IPS-15b (cell line): ENCODE results near the gene ITGA4.

ENCODE experiments used
- H3K27me3 ChIP-seq: one replicate; pipeline ENCODE4 v1.6.1; 2013; ENCODE audit warnings: low read length; ENCODE audit not compliant: control insufficient read depth, insufficient read depth
- H3K36me3 ChIP-seq: one replicate; pipeline ENCODE4 v1.6.1; 2013; ENCODE audit warnings: low read length; ENCODE audit not compliant: control insufficient read depth, insufficient read depth
- H3K4me1 ChIP-seq: one replicate; pipeline ENCODE4 v1.6.1; 2013; ENCODE audit warnings: mild to moderate bottlenecking, low read length; ENCODE audit not compliant: control insufficient read depth, insufficient read depth
- H3K4me3 ChIP-seq: one replicate; pipeline ENCODE4 v1.5.1; 2013; ENCODE audit warnings: low read depth, low read length
- H3K9ac ChIP-seq: one replicate; pipeline ENCODE4 v1.6.1; 2013; ENCODE audit warnings: low read depth, mild to moderate bottlenecking, low read length
- H3K9me3 ChIP-seq: one replicate; pipeline ENCODE4 v1.6.1; 2013; ENCODE audit warnings: mild to moderate bottlenecking, low read length; ENCODE audit not compliant: control insufficient read depth, insufficient read depth

Gene ITGA4

DNA sequence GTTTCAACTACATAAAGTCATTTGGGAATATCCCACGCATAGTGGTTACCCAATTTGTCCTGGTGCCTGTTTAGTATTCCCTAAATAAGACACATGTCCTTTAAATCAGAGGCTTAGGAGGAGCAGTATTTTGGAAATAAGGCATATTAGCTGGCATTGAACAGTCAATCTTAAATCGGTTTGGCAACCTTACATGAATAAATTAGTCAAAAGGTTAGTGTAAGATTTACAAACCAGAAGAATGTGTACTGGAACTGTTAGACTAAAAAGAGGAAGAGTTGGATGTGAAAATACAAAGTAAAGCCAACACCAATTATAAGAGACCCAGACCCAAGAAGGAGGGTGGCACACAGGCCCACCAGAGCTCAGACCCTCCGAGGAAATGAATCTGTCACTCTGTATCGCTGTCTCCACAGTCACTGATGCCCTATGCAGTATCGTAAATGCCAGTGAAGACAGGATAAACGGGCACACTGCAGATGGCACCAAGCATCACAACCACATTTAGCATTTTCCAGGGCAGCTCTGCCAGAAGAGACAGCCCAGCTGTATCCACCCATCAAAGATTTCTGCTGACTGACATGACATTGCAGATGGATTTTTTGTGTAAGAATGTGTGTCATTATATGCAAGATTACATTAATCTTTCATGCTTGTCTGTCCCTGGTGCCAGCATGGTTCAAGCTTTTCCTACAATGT, 109.3 kb downstream of the ITGA4 start:
- Histone ChIP-seq H3K4me1 (no peaks in the 10 kb centered on the region), H3K4me3 (no peak overlapping the region), H3K9ac (no peak overlapping the region), H3K27me3 (no peaks in the 10 kb centered on the region), H3K9me3 (no peaks in the 10 kb centered on the region), H3K36me3 (no peaks in the 10 kb centered on the region)

DNA sequence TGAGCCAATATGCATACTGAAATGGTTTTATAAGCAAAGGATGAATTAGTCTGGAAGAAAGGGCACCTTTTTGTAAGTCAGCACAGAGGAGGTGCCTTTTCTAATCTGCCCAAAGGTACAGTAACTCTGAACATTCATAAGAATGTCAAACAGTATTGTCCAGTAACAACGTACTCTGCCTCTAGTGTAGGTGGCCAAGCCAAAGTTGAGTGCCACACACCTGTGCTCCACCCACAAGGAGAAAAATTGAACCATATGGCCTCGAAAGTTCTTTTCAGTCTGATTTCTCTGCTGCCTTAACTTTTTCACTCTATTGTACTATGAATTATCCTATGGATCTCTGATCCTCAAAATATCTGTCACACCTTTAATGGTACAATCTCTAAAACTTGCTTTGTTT, 112.9 kb downstream of the ITGA4 start:
- no peaks in the 10 kb centered on the region for H3K9me3 ChIP-seq
- no peak overlapping the region for H3K4me3 ChIP-seq
- H3K9ac ChIP-seq: no peak overlapping the region
- H3K27me3 ChIP-seq: no peaks in the 10 kb centered on the region
- H3K36me3 ChIP-seq: no peaks in the 10 kb centered on the region
- H3K4me1 ChIP-seq: no peaks in the 10 kb centered on the region

DNA sequence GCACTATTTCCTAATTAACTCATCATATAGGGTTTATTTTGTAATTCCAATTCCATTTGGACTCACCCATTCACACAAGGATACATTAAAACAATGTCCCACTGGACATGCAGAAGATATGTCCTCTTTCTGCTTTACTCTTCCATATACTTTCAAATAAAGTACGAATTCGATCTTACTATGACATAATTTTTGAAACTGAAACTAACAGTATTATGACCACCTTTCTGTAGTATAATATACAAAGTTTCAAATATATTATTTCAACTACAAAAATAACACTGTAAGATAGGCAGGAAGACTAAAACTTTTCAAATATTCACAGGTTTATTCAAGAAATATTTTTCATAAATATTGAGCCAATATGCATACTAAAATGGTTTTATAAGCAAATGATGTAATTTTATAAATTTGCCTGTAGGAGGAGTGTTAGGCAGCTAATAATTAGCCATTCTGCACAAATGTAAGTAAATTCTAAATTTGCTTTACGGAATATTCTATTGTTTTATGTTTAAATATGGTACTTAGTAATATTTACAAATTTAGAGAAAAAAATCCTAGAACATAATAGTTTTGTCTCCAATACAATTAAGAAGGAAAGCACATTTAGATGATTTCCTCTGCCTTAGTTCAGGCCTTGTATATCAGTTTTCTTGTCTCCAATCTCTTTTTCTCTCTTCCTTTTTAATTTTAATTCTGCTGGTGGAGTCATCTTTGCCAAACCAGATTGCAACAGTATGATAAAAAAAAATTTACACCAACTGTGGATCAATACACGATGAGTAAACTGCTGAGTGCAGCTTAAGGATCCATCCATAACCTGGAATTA, 113.9 kb downstream of the ITGA4 start:
- no peak overlapping the region for H3K9ac ChIP-seq
- H3K4me1 ChIP-seq: no peaks in the 10 kb centered on the region
- no peaks in the 10 kb centered on the region for H3K9me3 ChIP-seq
- no peaks in the 10 kb centered on the region for H3K36me3 ChIP-seq
- H3K4me3 ChIP-seq: no peak overlapping the region
- no peaks in the 10 kb centered on the region for H3K27me3 ChIP-seq

DNA sequence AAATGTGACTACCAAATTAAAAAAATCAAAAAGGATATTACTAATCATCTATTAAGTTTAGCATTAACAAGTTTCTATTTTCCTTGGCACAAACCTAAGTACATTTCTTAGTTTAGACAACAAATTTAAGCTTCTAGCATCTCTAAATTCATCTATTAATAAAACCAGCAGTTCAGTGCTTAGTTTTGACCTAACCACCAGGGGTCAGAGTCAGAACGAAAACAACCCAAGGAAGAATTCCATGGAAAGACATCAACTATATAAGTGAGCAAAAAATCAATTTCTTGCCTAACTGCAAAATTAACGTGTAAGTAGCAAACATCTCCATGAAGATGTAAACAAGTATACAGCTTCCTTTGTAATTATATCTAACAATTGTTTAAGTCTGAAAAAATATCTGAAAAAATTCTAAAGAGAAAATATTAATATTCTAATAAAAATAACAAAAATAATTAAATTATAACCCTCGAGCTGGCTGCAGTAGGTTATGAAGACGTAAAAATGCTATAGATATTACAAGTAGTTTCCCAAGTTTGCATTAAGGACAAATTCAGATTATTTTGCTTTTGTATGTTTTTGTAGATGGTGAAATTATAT, 116.1 kb downstream of the ITGA4 start:
- Histone ChIP-seq H3K4me1 (no peaks in the 10 kb centered on the region), H3K9ac (no peak overlapping the region), H3K9me3 (no peaks in the 10 kb centered on the region), H3K27me3 (no peaks in the 10 kb centered on the region), H3K4me3 (no peak overlapping the region), H3K36me3 (no peaks in the 10 kb centered on the region)

DNA sequence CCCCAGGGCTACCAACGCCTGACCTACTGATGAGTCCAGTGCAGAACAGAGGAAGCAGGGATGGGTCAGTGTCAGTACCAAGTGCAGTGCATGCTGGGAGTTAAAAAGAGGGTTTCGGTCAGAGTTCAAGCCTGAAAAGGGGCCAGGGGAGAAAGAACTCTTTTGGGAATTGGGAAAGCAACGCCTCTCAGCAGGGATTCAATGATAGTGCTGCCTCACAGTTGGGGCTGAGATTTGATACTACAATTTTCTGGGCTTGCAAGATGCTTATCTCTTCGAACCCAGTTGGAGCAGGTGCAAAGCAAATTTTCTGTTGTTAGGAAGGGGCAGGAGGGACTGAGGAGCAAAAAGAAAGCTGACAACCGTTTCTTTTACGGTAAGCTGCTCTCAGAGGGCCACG, 117.1 kb downstream of the ITGA4 start:
- no peaks in the 10 kb centered on the region for H3K9me3 ChIP-seq
- no peaks in the 10 kb centered on the region for H3K36me3 ChIP-seq
- no peaks in the 10 kb centered on the region for H3K4me1 ChIP-seq
- no peak overlapping the region for H3K9ac ChIP-seq
- H3K27me3 ChIP-seq: no peaks in the 10 kb centered on the region
- no peak overlapping the region for H3K4me3 ChIP-seq

DNA sequence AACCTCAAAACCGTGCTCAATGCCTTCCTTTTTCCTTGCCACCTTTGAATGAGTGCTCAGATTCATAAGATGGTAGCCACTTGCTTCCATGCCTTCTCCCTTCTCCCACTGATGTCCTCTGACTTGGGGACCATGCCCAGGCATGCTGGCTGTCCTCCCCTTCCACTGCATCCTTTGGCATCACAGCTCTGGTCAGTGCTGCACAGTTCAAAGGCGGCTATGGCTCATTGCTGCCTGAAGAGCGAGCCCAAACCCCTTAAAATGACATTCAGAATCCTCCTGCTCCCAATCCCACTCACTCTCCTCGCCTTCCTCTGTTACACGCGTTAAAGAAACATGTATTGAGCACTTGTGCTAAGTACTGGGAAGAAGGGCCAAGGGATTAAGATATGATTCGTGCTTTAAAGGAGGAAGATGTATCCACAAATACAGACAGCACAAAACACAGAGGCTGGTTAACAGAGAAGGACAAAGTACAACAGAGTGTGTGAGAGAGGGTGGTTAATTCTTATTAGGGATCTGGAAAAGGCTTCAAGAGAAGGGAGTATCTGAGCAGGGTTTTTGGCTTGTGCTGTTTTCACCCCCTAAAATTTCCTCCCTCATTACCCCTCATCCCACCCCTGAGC, 118.0 kb downstream of the ITGA4 start:
- Histone ChIP-seq H3K9ac (no peak overlapping the region), H3K27me3 (no peaks in the 10 kb centered on the region), H3K9me3 (no peaks in the 10 kb centered on the region), H3K4me1 (no peaks in the 10 kb centered on the region), H3K36me3 (no peaks in the 10 kb centered on the region), H3K4me3 (no peak overlapping the region)

DNA sequence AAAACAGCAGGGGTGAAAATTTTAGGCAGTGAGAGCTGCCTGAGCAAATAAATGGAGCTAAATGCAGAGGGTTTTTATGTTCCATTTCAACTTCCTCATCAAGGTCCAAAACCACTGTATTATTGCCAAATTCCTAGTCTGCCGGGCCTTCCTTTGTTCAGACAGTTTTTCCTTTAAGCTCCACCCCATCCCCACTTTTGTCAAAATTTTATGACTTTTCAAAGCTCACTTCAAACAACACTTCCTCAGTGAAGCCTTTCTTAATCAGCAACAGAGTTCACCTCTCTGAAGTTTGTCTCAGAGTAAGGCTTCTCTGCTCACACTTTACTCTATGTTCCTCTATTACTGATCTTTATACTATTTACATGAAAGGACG, 118.5 kb downstream of the ITGA4 start:
- Histone ChIP-seq H3K9me3 (no peaks in the 10 kb centered on the region), H3K4me3 (no peak overlapping the region), H3K4me1 (no peaks in the 10 kb centered on the region), H3K9ac (no peak overlapping the region), H3K36me3 (no peaks in the 10 kb centered on the region), H3K27me3 (no peaks in the 10 kb centered on the region)

DNA sequence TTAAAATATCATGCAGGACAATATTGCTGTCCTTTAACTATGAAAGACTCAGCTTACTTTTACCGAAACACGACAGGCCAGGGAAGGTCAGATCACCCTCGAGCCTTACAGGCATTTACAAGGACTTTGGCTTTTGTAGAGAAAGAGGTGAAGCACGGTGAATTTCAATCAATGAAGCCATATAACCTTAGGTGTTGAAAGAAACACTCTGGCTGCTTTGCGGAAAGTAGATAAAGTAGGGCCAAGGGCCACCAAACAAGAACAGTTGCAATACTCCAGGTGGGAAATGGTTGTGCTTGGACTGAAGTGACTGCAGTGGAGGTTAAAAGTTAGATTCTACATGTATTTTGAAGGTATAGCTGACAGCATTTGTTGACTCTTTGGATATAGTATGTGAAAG, 119.2 kb downstream of the ITGA4 start:
- H3K27me3 ChIP-seq: no peaks in the 10 kb centered on the region
- no peaks in the 10 kb centered on the region for H3K36me3 ChIP-seq
- no peaks in the 10 kb centered on the region for H3K4me1 ChIP-seq
- no peak overlapping the region for H3K9ac ChIP-seq
- H3K4me3 ChIP-seq: no peak overlapping the region
- no peaks in the 10 kb centered on the region for H3K9me3 ChIP-seq

DNA sequence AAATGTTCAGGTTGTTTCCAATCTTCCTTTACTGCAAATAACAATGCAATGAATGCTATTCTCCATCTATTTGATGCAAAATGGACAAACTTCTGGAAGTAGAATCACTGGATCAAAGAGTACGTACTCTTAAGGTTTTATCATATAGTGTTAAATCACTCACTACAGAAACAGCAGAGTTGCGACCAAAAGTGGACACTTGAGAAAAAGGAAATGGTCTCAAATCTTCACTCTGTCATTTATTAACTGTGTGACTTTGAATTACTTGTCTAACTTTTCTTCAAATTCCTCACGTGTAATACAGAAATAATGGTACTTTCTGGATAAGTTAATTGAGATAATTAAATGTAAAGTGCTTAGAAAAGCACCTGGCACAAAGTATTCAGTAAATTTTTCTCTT, 121.6 kb downstream of the ITGA4 start:
- Histone ChIP-seq H3K9ac (no peak overlapping the region), H3K4me3 (no peak overlapping the region), H3K9me3 (no peaks in the 10 kb centered on the region), H3K4me1 (no peaks in the 10 kb centered on the region), H3K36me3 (no peaks in the 10 kb centered on the region), H3K27me3 (no peaks in the 10 kb centered on the region)

DNA sequence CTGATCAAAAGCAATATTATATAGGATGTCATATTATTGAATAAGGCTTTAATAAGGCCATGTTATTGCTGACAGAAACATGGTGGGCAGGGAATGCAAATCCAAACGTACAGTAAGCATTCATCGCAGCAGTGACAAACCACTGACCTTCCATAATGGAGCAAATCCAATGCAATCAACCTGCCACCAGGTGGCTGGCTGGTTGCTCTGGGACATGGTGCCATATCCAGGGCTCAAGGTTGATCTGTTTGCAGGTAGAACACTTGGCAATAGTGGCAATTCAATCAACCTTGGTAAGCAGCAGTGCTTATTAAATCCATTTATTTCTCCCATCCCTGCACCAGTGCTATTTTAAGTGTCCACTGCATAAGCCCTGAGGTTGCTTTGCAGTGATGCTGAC, 124.3 kb downstream of the ITGA4 start:
- Histone ChIP-seq H3K4me3 (no peak overlapping the region), H3K27me3 (no peaks in the 10 kb centered on the region), H3K9me3 (no peaks in the 10 kb centered on the region), H3K4me1 (no peaks in the 10 kb centered on the region), H3K9ac (no peak overlapping the region), H3K36me3 (no peaks in the 10 kb centered on the region)

DNA sequence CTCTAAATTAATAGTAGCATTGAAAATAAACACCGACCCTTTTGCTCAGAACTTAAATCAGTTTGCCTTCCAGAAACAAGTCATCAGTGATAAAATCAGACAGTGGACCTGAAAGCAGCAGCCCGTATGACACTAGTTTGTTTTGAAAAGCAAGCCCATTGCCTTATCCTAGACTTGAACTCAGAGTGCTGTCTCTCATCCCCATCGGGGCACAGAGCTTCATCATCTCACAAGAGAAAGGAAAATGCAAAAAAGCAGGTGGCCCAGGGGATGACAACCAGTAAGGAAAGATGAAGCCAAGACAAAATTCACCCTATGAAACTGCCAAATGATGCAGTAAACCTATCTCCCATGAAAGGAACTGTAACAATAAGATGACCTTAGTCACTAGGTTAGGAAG, 128.5 kb downstream of the ITGA4 start:
- Histone ChIP-seq H3K4me1 (peaks cover 5% of the 10 kb centered on the region), H3K36me3 (no peaks in the 10 kb centered on the region), H3K9me3 (no peaks in the 10 kb centered on the region), H3K4me3 (no peak overlapping the region), H3K9ac (no peak overlapping the region), H3K27me3 (no peaks in the 10 kb centered on the region)
